Stimulated activated CD8-positive, alpha-beta memory T cell treated with anti-CD3 and anti-CD28 coated beads, Interleukin-7, amount 100 ng/mL, for 24 hours (primary cell): ENCODE measurements around the gene LIMD2.

Experiments used
- DNase-seq: peaks from one replicate; pipeline ENCODE4 v3.0.0-alpha.2; 2020; ENCODE audit warnings: low read depth

The LIMD2 gene

DNA sequence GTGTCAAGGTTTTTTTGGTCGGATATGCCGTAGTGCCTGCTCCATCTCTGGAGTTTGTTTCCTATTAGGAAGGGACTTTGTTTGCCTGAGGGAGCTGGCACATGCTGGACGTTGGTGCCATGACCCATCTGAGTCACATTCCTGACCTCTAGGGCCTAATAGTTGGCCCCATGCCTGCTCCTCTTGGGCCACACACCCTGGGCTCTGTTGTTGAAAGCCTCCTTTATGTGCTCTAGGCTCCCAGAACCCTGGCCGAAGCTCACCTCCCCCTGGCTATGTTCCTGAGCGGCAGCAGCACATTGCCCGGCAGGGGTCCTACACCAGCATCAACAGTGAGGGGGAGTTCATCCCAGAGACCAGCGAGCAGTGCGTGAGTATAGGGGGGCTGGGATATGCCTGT, 18.4 kb downstream of the LIMD2 start:
- DNase-seq = no peak

DNA sequence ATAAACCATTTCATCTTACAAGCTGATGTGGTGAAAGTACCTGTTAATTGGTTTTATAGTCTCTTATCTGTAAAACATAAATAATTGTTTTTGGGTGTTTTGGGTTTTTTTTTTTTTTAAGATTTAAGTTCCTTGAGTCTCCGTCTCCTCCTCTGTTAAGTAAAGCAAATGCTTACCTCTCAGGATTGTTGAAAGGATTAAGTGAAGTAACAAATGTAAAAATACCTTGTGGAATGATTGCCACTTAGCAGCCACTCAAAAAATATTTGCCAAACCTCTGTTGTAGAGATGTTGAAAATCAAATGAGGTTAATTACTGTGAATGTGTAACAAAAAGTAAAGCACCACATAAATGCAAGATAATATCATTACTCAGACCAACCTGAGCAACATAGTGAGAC, 19.2 kb downstream of the LIMD2 start:
- no peak for DNase-seq

DNA sequence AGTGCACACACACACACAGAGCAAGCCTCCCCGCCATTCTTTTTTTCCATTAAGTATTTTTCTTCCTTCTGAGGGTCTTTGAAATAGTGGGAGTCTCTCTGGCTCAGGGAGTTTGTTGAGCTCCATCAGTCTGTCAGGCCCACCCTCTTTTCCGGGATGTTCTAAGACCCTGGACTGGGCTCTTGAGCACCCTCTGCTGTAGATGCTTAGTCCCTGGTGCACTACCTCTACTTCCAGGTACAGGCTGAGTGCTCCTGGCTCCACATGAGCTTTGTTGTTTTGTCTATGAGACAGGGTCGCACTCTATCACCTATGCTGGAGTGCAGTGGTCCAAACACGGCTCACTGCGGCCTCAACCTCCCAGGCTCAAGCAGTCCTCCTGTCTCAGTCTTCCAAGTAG, 20.7 kb downstream of the LIMD2 start:
- DNase-seq = no peak

DNA sequence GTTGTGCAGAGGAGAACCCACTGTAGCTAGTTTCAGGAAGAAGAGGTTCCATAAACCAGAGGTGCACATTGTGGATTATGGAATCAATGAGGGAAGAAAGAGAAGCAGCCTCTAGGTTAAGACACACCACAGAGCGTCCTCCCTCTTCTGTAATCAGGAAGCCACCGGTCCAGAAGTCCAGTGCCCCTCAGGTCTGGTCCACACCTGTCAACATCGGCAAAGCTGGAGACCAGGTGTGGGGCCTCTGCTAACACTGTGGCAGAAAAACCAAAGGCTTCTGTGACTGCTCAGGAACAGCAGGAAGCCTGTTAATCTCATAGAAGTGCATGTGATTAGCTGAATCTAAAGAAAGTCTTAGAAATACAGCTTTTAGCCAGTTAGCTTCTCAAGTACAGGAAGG, 23.3 kb downstream of the LIMD2 start:
- no peak for DNase-seq

DNA sequence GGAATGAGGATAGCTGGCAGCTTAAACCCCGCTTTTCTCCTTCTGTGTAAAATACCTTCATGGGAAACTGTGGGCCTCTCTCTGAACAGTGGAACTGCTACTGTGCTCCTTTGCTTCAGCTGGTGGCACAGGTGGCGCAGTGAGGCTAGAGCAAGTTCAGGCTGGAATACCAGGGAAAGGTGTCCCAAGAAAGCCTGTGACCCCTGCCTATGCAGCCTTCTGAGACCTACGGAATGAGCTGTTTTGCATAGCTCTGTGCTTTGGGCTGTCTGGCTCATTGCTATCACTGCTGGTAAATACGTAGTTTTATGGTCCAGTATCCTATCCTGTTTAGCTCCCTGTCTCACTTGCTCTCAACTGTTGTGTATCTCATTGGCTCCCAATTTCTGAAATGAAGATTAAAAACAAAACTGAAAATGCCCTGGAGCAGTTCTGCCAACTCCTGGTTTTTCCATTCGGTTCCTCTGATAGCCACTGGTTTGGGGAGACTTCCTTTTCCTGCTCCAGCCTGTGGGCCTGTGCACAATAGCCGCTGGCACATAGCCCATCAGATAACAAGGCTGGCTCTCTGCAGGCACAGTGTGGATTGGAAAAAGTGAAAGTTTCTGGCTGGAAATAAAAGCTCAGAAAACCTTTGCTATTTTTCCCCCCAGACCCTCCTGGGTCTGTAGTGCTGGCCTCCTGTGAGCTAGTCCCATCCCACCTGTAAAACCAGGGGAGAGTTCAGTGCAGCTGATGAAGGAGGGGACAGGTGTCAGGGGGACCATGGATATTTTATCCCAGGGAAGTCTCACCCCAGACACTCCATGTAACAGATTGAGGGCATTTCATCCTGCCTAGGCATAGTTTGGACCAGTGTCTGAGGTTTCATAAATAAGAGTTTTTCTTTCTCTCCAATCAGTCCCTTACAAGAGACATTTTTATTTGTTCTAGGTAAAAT, 24.0 kb downstream of the LIMD2 start:
- no peak for DNase-seq

DNA sequence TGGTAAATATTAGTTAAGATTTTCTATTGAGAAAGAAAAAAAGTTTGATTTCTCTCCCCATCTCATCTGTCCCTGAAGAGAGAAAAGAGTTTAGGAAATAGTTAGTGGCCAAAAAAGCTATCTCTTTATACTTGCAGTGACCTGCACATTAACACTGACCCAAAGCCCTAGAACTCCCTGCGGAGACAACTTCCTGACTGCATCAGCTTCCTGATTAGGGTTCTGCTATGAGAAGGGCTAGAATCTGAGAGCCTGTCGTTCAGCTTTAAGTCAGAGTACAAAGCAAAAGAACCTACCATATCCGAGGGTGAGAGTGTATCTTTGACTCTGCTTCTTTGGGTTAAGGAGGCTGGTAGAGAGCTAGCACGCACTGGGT, 24.7 kb downstream of the LIMD2 start:
- DNase-seq = no peak

DNA sequence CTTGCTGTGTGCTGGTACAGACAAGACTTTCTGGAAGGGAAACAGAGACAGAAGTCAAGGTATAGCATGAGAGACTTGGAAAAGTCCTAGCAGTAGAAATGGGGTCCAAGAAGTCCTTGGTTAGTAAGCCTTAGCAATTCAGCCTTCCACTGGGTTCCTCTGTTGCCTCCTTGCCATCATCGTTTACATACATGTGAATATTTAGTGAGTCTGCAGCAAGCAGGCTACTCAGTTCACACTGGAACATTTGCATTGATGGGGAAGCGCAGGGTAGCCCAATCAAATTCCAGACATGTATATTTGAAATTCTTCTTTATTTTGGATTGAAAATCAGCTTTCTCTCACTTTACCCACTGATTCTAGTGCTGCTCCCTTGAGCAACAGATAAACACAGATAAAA, 27.1 kb downstream of the LIMD2 start:
- DNase-seq = no peak

DNA sequence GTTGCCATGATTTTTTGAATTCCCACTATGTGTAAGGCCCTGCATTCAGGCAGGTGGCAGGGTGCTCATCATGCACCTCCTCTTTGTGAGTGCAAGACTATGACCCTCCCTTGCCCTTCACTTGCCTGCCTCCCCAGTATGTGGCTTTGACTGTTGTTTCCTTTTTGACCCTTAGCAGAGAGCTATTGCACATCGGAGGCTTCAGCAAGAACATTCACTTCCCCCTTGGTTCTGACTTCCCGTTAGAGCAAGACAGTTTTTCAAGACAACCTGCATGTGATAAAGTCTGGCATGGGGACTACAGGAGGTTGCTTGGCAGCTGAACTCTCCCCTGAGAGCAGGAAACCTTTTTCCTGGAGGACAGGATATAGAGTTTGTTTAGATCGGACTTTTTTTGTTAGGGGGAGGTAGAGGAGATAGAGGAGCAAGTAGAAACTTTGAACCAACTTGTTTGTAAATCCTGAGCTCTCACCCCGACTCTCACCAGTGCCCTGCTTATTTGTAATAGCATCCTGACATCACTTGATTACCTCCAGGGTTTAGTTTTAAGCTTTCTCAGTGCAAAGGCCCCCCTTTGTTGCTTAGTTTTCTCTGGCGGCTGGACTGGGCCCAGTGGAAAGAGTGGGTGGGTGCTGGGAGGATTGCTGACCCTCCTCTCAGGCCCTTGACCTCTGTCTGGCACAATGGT, 34.3 kb downstream of the LIMD2 start:
- no peak for DNase-seq

DNA sequence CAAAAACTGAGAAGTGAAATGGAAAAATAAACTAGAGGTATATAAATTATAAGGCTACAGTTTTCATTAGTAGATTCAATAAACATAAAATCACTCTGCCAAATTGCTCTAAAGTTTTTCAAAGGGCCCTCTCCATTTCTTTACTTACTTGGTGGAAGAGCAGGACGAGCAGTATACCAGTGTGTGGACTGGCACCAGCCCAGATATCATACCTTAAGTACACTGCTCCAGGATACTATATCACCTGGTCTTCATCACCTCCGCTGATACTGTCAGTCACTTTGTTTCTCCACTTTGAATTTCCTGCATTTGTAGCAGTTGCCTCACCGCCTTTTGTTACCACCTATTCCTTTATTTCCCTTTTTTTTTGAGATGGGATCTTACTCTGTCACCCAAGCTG, 40.1 kb downstream of the LIMD2 start:
- no peak for DNase-seq

DNA sequence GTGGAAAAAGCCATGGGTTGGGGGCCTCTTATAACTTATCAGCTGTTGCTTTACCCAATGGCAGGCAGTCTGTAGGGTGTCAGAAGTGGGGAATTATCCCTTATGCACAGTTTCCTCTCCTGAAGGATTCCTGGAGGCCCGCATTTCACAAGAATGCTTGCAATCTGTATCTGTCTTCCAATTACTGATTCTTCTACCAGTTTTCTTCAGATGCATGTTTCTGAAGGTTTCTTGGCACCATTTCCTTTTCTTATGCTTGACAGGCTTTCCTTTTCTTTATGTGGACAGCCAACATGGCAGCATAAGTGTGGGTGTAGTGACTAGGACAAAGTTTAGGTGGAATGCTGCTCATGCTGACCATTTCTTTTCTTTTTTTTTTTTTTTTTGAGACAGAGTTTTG, 41.6 kb downstream of the LIMD2 start:
- no peak for DNase-seq

DNA sequence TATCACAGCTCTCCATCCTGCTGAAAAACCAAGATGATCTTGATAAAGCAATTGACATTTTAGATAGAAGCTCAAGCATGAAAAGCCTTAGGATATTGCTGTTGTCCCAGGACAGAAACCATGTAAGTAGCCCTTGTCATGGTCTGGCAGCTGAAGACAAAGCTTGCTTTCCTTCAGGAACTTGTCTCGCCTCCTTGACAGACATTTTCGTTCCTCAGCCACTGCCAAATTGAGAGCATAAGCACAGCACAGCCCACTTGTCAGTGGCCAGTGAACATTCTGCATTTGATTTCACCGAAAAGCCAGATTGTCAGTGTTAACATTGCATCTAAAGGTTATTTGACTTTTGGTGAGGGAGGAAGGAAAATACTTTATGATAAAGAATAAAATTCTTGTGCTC, 42.1 kb downstream of the LIMD2 start:
- no peak for DNase-seq

DNA sequence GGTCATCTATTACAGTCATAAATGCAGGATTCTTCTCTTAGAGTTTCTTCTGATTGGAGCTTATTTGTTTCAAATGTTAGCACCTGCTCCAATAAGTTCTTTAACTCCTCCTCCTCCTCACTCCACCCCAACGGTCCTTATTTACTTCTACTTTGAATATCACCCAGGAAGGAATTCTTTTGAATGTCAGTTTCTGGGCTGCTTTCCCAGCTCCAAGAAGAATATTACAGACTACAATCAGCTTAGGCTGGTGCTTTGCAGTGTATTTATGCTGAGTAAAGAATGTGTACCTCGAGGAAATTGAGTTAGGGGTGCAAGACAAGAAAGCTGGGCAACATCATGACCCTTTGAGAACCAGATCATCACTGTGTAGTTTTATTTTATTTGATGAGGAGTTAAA, 46.9 kb downstream of the LIMD2 start:
- DNase-seq = no peak

DNA sequence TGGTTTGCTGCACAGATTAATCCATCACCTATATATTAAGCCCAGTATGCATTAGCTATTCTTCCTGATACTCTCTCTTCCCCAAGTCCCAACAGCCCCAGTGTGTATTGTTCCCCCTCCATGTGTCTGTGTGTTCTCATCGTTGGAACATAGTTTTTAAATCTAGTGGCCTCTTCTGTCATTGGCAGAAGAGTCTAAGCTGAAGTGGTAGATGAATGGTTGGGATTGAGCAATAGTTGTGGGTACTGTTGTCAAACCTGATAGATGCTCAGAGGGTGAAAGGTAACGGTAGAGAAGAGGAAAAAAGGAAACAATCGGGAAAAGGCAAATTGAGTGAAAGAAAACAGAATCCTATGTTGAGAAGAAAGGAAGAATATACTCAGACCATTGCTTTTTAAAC, 47.8 kb downstream of the LIMD2 start:
- DNase-seq = no peak

DNA sequence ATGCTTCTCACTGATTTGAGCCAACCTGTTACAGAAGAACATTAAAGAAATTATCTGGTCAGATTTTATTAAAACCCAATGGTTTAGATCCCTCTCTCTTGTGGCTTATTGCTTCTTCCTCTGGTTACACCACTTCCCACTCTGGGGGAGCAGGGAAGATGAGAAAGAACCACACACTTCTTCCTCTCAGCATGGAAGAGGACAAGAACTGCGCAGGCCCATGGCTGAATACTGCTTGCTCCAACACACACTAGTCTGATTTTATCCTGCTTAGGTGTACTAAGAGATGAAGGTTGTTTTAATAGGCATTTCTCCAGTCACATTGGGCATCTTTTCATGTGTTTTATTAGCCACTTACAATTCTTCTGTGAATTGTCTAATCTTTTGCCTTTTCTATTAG, 50.1 kb downstream of the LIMD2 start:
- no peak for DNase-seq

DNA sequence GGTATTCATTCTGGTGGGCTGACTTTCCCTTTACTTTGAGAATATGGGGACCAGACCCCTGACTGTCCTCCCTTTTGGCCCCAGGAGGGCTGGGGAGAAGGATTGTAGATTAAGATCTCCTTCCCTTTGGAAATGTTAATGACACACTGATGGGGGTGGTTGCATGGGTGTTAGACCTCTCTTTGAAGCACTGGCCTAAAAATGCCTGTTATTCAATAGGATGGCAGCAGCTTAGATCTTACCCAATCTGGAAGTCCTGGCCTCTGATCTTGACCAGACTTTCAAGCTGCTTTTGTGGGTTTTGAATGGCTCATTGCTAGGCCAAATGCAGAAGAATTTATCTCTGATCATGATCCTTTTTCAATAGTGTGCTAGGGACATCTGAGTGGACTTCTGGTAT, 52.0 kb downstream of the LIMD2 start:
- DNase-seq = no peak

DNA sequence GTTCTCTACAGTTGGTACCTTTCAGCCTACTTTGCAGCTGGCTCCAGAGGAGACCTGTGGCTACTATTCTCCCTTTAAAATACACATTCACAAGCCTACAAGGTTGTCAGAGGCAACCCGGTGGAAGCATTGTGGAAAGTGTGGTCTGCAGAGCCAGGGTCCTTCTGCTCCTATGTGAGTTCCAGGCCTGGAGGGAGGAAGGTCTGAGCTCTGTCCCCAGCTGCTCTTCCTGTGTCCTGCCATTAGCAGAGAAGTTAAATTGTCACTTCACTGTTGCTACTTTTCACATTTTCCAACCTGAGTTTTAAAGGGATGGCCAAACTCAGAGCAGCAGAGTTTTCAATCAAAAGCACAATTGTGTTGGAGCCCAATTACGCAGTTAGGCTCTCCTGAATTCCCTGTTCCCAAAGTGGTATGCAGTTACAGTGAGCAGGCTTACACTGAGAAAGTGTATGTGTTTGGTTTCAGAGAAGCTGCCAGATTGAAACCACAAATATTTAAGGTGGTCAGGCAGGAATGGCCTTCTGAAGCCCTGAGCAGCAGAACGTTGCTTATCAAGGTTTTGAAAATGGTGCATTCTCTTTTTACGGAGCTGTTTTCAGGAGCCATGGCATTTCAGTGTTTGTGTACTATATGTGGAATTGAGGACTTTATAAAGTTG, 52.7 kb downstream of the LIMD2 start:
- DNase-seq = no peak

DNA sequence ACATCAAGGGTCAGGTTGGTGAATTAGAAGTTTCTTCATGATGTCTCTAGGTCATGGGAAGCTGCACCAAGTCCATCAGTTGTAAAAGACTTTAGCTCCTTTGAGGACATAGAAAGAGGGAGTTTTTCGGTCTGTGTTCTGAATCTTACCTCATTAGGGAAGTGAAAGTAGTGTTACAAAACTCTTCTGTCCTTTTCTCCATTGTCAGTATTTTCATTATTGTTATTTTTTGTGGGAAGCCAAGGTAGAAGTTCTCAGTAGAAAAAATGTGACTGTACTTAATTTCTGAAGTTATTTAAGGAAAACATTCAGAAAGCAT, 53.5 kb downstream of the LIMD2 start:
- DNase-seq = no peak
